GM21825 (cell line): ENCODE results near the gene RALGPS1.
"Not testable (repeated sequence)": the region's sequence is repeated elsewhere in the genome, so short reads cannot be mapped to it uniquely, and the experiment has no call there.

ENCODE experiments used
- ATAC-seq: cut with Tn5 transposase; IDR thresholded peaks from one replicate; pipeline ENCODE4 v1.9.1; 2021; ENCODE audit warnings: mild to moderate bottlenecking, moderate library complexity; ENCODE audit not compliant: unreplicated experiment

The RALGPS1 gene

DNA sequence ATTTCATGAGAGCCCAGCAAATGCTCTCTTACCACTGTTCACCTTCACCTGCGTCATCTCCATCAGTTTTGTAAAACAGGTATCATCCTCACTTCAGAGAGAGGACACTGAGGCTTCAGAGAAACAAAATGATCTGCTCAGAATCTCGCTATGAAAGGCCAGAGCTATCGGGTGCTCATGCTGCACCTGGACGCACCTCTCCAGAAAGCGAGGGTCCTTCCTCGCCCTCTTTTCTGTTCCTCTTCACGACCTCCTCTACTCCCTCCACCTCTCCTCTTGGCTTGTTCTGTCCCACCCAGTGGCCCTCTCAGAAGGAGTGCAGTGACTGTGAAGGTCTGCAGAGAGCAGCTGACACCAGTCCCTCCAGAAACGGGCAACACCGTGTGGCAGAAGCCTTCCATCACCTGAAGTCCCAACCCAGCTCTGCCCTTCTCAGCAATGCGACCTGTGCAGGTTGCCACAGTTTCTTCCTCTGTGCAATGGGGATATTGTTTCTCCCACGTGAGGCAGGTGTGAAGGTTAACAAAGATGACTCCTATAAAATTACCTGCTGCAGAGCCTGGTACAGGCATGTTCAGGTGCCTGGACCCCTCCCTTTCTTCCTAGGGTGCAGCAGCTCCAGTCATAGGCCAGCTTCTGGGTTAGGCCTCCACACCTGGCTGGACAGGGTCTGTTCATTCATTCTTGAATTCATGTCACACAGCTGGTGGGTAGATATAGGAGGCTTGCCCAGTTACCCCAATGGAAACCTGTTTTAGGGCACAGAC is 253.2 kb downstream of the RALGPS1 start:
- ATAC-seq, result no peak

DNA sequence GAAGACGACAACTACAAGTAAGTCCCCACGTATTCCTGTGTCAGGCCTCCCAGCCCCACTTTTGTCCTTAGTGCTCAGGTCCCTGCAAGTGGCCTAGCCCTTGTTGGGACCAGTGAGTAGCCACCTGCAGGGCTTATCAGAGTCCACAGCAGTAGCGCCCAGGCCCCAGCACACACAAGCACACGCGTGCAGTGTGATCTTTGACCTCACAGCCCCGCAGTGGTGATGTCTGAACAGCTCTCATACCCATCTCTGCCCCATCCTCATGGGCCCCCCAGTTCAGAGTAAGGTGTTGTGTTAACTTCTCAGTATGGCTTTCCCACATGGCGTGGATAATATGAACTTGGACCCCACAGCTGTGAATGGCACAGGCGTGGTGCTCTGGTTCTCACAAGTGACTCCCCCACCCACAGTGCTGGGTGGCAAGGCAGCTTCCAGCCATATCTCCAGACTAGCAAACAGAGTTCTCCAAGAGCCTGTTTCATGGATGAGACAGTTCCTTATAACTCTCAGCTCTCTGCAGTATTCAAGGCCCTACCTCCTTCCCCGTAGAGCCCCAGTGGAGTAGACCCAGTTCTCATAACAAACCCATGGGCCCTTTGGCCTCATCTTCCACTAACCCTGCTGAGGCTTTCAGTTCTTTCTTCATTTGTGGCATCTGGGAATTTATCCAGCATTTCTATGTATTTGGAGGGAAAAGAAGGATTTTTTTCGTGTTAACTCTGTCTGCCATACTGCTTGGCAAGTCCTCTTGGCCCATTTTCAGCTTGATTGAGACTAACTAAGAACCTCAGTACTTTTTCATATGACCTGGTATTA is 254.4 kb downstream of the RALGPS1 start:
- no peak for ATAC-seq

DNA sequence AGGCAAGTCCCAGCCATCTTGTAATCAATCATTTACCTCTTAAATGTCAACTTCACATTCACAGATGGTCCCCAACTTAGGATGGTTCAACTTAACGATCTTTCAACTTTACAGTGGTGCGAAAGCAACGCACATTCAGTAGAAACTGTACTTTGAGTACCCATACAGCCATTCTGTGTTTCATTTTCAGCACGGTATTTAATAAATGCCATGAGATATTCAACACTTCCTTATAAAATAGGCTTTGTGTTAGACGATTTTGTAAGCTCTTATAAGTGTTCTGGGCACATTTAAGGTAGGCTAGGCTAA is 254.9 kb downstream of the RALGPS1 start:
- ATAC-seq, result no peak

DNA sequence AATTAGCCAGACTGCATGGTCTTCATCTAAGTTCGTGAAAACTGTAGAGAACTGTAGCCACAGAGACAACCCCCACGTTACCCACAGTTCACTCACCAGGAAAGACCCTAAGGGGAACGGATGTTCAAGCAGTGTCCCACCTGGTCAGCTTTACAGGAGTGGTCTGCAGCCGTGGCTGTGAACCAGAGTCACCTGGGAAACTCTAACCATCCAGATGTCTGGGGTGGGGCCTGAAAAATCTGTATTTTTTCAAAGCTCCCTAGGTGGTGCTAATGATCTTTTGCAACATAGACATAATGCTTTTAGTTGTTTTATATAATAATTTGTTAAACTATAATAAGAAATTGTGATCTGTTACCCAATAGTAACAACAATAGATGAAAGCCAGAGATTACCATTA is 255.5 kb downstream of the RALGPS1 start:
- no peak for ATAC-seq

DNA sequence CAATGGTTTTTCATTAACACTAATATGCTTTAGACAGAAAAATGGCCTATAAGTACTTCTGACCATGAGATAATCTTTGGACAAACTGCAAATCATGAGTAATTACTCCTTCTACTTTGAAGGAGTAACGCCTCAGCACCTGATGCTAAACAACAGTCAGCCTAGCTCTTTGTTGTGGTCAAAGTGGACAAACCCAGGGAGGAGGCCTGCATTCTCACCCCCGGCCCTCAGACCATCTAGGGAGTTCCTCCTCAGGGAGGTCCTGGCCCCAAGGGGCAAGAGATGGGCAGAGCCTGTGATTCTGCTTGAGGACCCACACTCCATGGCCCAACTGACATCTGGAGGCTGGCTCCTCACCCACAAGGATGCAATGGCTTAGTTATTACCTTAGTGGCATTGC is 256.1 kb downstream of the RALGPS1 start:
- ATAC-seq, result no peak

DNA sequence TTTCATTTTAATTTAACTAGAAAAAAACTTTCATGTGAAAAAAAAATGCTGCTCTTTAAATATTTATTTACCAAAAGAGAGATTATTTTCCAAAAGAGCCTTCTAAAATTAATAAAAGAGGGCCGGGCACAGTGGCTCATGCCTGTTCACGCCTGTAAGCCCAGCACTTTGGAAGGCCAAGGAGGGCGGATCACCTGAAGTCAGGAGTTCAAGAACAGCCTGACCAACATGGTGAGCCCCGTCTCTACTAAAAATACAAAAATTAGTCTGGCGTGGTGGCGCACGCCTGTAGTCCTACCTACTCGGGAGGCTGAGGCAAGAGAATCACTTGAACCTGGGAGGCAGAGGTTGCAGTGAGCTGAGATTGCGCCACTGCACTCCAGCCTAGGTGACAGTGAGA is 256.8 kb downstream of the RALGPS1 start:
- ATAC-seq, result not testable (repeated sequence)

DNA sequence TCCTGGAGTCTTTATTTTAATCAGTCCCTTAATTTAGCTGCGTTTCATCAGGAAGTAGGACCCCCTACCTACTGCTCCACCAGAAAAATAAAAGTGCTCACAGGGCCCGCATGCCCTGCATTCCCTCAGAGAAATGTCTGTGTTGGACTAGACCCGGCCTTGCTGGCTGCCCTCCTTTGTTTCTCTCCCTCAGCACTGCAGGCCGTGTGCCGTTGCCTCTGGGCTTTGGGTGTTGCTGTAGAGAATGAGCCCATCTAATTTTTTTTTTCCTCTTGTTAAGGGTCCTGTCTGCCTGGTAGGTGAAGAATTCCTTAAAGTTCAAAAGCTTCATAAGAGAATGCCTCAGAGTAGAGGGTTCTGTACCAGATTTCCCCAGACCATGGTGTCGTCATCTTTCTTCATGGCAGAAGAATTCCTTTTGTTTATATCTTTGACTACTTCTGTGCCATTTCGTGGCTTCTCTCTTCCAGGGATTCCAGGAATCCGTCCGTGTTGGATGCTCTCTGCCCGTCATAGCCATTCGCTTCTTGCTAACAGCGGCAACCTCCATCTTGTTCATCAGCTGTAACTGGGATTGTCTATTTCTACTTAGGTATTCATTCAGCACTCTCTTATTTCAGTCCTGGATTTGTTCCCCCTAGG is 257.6 kb downstream of the RALGPS1 start:
- ATAC-seq, result no peak

DNA sequence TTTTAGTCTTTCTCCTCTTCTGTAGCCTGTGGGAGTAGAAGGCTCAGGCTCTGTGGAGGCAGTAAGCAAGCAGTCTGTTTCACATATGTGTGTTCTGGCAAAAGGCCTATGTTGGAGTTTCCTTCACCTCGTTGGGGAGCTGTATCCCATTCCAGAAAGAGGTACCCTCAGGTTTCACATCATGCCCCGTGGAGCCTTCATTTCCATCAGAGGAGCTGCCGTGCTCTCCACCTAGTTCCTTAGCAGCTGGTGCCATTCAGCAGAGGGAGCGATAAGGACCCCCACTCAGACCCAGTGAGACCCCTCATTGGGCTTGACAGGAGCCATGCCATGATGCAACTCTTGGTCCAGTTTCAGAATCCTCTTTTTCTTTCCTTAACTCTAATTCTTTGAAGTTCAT is 258.5 kb downstream of the RALGPS1 start:
- ATAC-seq, result no peak

DNA sequence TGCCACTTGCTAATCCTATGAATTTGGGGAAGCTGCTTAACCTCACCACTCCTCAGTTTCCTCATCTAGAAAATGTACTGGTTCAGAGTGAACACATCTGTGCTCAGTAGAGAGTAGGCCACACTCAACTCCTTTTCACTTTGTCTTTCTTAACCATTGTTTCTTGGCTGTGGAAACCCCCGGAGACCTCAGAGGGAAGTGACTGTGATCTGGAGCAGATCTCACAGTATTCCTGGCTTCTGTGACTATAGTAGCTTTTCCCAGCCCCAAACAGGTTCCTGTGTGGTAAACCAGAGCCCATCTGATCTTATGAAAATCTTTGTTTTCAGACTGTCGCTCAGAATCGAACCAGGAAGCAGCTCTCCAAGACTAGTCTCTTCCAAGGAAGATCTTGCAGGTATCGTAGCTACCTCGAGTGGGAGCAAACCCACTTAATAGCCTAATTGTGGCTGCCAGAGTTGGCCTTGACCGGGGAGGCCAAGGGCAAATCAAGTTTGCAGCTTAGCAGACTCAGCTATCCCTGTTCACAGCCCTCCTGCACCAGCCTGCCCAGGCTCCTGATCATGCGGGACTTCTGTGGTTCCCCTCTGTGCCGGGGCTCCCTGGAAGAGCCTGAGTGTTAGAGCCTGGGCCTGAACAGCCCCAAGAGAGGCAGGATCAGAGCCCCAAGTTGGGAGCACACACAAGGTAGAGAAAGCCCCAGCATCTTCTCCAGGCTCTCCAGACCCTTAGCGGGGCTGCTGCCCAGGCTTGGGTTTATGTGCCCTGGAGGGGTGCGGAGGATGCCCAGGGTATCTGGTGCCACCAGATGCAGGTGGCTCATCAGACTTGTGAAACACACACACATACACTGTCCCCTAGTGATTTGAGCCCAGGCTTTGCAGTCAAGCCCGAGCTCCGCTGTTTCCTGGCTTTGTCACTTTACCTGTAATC is 260.1 kb downstream of the RALGPS1 start:
- ATAC-seq, result no peak

DNA sequence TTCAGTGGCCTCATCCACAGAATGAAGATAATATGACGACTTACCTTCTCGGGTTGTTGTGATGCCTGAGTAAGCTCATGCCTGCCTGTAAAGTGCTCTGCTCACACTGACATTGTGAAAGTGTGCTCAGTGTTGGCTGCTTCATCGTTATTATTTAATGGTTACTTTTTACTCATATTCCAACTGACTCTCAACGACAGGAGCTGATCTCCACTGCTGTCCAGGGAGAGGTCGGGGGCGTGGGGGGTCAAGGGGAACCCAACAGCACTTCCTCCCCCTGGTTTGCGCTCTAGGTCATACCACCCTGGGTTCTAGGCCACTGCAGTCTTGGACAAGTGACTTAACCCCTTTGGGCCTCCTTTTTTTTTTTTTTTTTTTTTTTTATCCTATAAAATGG is 260.7 kb downstream of the RALGPS1 start:
- no peak for ATAC-seq

DNA sequence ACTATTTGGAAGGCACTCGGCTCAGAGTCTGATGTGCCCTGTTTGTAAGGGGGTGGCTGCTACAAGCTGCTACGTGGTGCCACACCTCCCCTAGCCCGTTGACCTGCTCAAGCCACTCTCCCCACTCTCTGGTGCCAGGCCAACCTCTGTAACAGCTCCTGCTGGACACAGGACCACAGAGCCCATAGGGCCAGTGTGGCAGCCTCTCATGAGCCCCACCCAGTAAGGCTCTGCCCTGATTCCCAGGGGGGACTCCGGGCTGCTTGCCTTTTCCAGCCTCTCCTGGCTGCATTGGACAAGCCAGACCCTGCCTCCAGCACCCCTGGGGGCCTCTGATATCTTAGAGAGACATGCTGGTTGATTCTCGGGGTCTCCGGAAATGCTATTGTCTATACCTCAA is 261.2 kb downstream of the RALGPS1 start:
- ATAC-seq, result no peak

DNA sequence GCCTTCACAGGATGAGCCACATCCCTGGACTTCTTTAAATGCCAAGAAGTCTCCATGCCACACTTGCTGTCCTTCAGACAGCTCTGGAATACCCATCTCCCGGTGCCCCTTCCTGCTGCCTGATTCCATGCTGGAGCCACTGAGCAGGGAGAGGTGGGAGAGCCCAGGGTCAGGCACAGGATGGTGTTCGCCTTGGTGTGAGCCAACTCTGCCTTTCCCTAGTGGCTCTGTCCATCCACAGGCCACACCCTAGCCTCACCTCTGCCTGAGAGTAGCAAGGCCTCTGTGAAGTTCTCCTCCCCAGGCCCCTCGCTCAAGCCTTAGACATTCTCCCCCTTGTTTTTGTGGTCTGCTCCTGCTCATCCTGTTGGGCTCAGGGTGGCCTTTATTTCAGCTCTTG is 262.0 kb downstream of the RALGPS1 start:
- ATAC-seq, result no peak

DNA sequence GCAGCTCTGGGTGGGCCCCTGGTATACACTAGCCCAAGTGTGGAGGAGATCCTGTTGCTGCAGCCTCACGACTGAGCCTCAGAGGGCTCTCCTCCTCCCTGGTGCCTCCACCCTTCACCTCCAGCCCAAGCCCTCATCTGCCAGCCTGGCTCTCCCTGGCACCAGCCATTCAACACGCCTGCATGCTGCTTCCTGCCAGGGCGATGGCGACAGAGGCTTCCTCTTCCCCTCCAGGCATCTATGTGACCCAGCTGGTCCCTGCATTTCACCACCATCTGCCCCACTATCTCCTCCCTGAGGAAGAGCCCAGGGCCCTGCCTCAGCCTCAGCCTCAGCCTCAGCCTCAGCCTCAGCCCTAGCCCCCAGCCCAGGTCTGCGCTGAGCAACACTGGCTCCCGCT is 262.6 kb downstream of the RALGPS1 start:
- ATAC-seq, result no peak

DNA sequence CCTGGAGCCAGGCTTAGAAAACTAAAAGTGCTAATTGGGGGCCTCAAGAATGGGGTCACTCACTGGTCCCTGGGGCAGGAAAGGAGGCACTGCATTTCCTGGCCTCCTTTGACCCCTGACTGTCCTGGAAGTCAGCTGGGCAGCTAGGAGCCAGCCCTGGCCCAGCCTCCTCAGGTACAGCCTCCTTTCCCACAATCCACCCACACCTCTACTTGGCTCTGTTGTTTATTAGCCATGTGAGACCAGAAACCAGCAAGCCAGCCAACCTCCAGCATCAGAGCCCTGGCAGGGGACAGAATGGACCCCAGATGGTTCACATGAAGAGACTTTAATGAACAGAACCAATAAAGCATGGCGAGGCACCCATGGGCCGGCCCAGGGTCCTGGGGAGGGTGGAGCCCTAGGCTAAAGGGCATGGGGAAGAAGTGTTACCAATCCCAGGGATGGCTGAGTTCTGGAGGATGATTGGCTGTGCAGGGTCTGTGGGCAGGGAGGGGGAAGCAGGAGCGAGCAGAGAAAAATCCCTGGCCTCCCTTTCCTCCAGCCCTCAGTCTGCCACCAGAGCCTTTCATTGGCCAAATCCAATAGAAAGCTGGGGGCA is 263.2 kb downstream of the RALGPS1 start:
- no peak for ATAC-seq

DNA sequence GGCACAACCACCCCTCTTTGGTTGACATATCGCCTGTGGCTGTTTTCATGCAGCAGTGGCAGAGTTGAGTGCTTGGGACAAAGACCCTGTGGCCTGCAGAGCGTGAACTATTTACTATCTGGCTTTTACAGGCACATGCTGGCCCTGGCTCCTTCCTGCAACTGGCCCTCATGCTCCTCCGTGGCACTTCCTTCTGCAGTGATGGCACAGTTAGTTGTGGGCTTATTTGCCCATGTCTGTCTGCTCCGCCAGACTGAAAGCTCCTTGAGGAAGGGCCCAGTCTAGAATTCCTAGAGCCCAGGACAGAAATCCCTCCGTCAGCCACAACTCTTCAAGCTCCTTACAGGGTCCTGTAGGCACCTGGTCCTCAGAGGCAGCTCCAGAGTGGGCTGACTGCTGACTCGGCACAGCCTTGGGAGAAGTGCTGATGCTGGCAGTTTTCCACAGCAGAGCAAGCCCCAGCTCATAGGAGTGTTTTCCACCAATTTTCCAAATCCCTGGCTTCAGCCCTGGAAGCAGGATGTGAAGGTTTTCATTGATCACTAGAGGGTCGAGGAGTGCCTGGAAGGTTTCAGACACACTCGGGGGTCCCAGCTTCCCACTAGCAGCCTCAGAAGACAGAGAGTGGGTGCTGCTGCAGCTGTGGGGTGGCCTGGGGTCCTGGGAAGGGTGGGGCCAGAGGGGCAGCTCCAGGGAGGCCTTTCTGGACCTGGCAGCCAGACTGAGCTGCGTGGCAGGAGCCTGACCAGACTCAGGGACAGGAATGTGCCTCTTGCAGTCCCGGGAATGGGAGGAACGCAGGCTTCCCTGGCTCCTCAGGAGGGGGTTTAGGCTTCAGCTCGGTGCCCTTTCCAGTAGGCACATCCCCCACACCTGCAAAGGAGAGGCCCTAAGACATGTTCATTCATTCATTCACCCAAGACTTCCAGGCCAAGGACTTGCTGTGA is 264.4 kb downstream of the RALGPS1 start:
- no peak for ATAC-seq

DNA sequence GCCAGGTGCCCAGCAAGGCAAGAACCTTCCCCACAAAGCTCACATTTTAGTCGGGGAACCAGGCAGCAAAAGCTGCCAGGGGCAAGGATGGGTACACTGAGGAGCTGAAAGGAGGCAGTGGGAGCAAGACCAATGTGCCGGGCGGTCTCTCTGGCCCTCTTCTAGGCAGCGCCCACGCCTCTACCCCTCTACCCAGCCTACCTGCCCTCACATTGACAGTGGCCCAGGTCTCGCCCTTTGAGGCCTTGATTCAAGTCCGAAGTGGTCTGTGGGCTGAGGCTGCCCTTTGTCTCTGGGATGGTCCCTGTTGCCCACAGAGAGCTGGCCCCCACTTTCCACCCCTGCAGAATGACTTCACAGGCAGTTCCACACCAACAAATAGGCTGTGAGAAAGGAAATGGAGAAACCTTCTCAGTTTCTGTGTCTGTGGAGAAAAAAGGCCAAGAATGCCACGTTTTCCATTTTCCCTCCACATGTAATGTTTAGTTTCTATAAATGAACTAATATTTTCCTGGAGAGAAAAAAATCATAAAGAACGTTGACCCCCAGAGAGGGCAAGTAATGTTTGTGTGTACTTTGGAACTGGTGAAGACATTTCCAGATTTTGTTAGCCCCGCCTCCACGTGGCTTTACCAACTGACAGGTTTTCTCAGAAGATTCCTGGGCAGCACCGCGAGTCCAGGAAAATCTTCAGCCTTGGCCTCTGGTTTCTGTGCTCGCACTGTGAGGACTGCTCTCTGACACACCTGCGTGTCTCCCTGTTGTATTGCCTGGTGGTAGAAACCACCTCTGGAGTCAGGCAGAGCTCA is 265.3 kb downstream of the RALGPS1 start:
- no peak for ATAC-seq

DNA sequence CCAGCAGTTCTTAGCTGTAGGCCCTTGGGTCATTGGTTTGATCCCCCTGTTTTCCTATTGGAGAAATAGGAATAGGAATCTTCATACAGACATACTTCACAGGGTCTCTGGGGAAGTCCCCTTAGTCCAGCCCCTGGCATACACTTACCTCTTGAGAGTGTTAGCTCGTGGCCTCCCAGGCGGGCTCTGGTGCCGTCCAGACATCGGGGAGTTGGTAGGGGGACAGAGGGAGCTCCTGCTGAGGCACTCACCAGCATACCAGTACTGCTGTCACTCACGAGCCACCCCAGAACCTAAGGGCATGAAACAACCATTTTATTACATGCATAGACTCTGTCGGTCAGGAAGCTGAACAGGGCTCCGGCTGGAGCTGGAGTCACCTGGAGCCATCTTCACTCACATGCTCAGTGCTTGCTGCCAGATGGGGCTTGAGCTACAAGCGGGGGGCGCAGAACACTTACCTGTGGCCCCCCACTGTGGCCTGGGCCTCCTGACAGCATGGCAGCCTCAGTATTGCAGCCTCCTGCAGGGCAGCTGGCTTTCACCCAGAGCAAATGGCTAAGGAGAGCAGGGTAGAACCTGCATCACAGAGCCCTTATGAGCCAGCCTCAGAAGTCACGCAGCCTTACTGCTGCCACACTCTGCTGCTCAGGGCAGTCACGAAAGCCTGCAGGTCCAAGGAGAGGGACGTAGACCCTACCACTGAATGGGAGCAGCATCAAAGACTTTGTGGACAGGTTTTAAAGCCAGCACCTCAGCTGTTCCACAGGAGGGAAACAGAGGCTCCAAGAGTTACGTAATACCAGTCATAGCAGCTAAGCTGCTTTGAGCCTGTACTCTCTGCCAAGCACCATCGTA is 266.1 kb downstream of the RALGPS1 start:
- ATAC-seq, result no peak

DNA sequence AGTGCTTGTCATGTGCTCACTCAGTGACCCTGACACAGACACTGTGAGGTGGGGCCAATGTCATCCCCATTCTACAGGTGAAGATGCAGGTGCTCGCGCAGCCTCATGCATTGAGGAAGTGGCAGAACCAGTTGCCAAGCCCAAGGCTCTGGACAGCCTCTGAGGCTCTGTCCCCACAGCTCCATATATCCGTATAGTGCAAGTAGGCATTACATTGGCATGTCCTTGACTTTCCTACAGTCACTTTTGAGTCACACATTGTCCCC is 266.7 kb downstream of the RALGPS1 start:
- ATAC-seq, result no peak
